Thyroid gland (tissue), 4 donors: ENCODE measurements around the gene KCNAB1. TPM values are rescaled to one million over a fixed set of nuclear protein-coding genes. Genes with fewer than 3 reads are reported as not detected.

Source experiments
- DNase-seq, 2 donors: peaks; one replicate each; pipeline ENCODE4 v3.0.0-alpha.2; 2019
- H3K27ac ChIP-seq, 3 donors: fragments of 200-600 bp; sonication (generic); 1 replicate in 2 of 3; 2 replicates in 1 of 3; pipeline ENCODE4 v1.5.1; 2016 to 2019; ENCODE audit warnings: mild to moderate bottlenecking in 1 of 3, moderate library complexity in 1 of 3
- H3K27me3 ChIP-seq: fragments of 200-600 bp; sonication (generic); one replicate; pipeline ENCODE4 v1.5.1; 2019
- H3K36me3 ChIP-seq, 2 donors: fragments of 200-600 bp; sonication (generic); one replicate each; pipeline ENCODE4 v1.5.1; 2016 to 2019
- H3K4me1 ChIP-seq, 2 donors: fragments of 200-600 bp; sonication (generic); one replicate each; pipeline ENCODE4 v1.5.1; 2017 to 2019
- H3K4me3 ChIP-seq, 3 donors: fragments of 200-600 bp; sonication (generic); replicated peaks in 1 of 3; 1 replicate in 2 of 3; 2 replicates in 1 of 3; pipeline ENCODE4 v1.5.1; 2016; ENCODE audit warnings: mild to moderate bottlenecking in 1 of 3
- H3K9me3 ChIP-seq: fragments of 200-600 bp; sonication (generic); one replicate; pipeline ENCODE4 v1.5.1; 2017
- POLR2A ChIP-seq, 2 donors: fragments of 450-650 bp; IDR thresholded peaks; one replicate each; pipeline ENCODE4 v1.6.1; 2017; ENCODE audit warnings: antibody characterized with exemption in 2 of 2, mild to moderate bottlenecking in 2 of 2, moderate library complexity in 1 of 2
- WGBS, 2 donors: methylation state at CpG; one replicate each; pipeline ENCODE4 v1.1.5; 2017; 5-methylcytosine and 5-hydroxymethylcytosine counted together
- intact Hi-C: fragments of 100-400 bp; cut with DNase I; formaldehyde crosslinking; loops from one replicate; pipeline ENCODE4 v1.15.1; 2023
- total RNA-seq, 4 donors: library from RNA; depleted of rRNA; stranded (reverse); fragments of >200 nt; gene quantifications; one replicate each; pipeline ENCODE4 v1.2.3, GENCODE V29; 2016
- TF ChIP-seq, protein P1 (sequence below), 6 experiments: fragments of 200-600 bp in 3 of 6; fragments of 450-650 bp in 3 of 6; sonication (generic) in 3 of 6; IDR thresholded peaks; one replicate each; pipeline ENCODE4 v1.5.1; 2016 to 2019; ENCODE audit warnings: antibody characterized with exemption in 6 of 6, mild to moderate bottlenecking in 2 of 6, inconsistent platforms in 1 of 6, moderate library complexity in 1 of 6

KCNAB1 gene
- total RNA-seq, 4 donors from 2014 or later = 19.3 to 26.1 (median 22.9) TPM

DNA sequence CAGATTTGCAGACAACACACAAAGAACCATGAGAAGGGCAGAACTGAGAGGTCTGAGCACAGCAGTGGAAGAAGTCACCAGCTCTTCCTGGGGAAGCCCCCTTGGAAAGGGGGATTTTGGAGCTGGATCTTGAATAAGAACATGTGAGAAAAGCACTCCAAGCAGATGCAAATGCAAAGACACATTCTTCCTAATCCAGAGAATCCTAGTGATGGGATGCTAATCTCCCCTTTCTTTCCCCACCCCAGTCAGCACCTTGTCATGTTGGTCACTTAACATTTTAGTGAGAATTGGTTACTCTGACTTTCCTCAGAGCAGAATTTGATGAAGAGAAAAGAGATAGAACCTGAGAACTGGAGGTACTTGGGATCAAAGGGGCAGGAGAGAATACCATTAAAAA, 286.0 kb downstream of the KCNAB1 start:
- H3K4me1 ChIP-seq = peaks cover 16 to 23% of the 10 kb centered on the region in 2 donors
- no peaks in the 10 kb centered on the region for H3K9me3 ChIP-seq
- intact Hi-C loops = no loop called here
- no peak overlapping the region for H3K4me3 ChIP-seq
- DNase-seq = no peak
- no peak overlapping the region for H3K27ac ChIP-seq
- H3K36me3 ChIP-seq = no peaks in the 10 kb centered on the region
- no peak for TF ChIP-seq POLR2A (IDR thresholded peaks at IDR 0.05)
- TF ChIP-seq, protein P1, sequence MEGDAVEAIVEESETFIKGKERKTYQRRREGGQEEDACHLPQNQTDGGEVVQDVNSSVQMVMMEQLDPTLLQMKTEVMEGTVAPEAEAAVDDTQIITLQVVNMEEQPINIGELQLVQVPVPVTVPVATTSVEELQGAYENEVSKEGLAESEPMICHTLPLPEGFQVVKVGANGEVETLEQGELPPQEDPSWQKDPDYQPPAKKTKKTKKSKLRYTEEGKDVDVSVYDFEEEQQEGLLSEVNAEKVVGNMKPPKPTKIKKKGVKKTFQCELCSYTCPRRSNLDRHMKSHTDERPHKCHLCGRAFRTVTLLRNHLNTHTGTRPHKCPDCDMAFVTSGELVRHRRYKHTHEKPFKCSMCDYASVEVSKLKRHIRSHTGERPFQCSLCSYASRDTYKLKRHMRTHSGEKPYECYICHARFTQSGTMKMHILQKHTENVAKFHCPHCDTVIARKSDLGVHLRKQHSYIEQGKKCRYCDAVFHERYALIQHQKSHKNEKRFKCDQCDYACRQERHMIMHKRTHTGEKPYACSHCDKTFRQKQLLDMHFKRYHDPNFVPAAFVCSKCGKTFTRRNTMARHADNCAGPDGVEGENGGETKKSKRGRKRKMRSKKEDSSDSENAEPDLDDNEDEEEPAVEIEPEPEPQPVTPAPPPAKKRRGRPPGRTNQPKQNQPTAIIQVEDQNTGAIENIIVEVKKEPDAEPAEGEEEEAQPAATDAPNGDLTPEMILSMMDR (IDR thresholded peaks at IDR 0.05) = no peak
- no peaks in the 10 kb centered on the region for H3K27me3 ChIP-seq

DNA sequence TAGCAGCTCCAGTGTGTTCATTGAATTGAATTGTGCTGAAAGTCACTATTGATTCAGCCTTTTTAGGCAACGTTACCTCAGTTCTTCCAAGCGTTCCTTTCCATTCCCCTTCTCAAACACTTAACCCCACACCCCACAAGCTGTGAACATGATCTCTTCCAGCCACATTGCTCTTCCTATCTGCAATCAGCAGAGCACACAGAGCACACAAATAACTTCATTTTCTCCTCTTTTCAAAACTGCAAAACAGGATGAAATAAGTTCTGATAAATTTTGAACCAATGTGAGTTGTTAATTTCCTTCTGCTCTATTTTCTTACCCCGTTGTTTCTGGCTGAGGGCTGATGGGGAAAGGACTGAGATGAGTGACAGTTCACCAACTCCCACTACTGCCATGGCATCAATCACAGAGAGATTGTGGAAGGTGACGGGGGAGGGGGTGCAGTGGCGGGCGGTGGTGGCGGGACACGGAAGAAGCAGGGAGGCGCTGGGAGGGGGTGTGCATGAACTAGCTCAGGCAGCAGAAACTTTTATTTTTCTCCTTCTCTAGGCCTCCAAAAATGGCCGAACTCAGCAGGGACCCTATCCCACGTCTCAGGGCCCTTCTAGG, 287.3 kb downstream of the KCNAB1 start:
- no peak for TF ChIP-seq POLR2A (IDR thresholded peaks at IDR 0.05)
- TF ChIP-seq, protein P1 (IDR thresholded peaks at IDR 0.05) = no peak
- no peaks in the 10 kb centered on the region for H3K36me3 ChIP-seq
- H3K27ac ChIP-seq = no peak overlapping the region
- no peaks in the 10 kb centered on the region for H3K27me3 ChIP-seq
- WGBS, 2 donors = 88 to 92% methylated on average over 11 of the region's 11 CpGs
- no peaks in the 10 kb centered on the region for H3K9me3 ChIP-seq
- no peak for DNase-seq
- intact Hi-C loops = no loop called here
- H3K4me3 ChIP-seq = no peak overlapping the region
- peaks cover 9 to 16% of the 10 kb centered on the region in 2 donors for H3K4me1 ChIP-seq

DNA sequence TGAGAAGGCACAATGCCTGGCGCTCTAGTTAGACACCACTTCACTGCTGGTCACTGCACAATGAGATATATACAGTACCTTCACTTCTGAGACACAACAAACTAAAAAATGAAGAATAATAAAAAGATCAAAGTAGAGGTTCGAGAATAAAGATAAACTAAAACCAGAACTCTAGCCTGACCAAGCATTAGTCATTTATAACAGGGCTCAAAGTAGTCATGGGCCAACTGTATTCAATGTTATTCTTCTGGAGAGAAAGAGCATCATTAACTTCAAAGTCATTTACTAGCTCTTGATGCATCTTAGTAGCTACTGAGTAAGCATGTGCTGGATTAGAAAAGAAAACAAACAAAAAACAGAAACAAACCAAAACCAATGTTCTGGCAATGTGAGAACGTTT, 289.3 kb downstream of the KCNAB1 start:
- Histone ChIP-seq H3K4me1 (peaks cover 7 to 20% of the 10 kb centered on the region in 2 donors), H3K27me3 (no peaks in the 10 kb centered on the region), H3K36me3 (no peaks in the 10 kb centered on the region), H3K9me3 (no peaks in the 10 kb centered on the region), H3K4me3 (no peak overlapping the region), H3K27ac (no peak overlapping the region)
- TF ChIP-seq, protein P1 (IDR thresholded peaks at IDR 0.05) = no peak
- TF ChIP-seq POLR2A (IDR thresholded peaks at IDR 0.05) = no peak
- intact Hi-C loops = no loop called here
- WGBS, 2 donors = 78 to 83% methylated on average over 3 of the region's 3 CpGs
- no peak for DNase-seq

DNA sequence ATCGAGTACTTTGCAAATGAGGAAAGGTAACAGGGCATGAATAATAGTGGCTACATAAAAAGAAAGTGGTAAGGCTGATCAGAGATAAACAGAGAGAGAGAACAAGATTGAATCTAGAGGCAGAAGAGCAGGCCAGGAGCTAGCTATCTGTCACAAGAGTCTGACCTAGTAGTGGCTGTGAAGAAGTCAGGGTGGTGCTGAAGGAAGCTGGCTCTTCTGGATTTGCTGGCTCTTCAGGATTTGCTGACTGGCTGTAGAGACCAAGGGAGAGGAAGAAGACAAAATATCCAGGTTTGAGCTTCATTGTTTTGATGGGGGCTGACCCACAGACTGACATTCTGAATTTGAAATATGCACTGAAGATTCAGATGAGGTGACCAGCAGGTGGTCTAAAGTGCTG, 292.2 kb downstream of the KCNAB1 start:
- Histone ChIP-seq H3K36me3 (no peaks in the 10 kb centered on the region), H3K27me3 (no peaks in the 10 kb centered on the region), H3K9me3 (no peaks in the 10 kb centered on the region), H3K4me3 (no peak overlapping the region), H3K27ac (peak overlapping the region in 1 of 3 donors; percentile 20), H3K4me1 (peaks cover 10 to 33% of the 10 kb centered on the region in 2 donors)
- WGBS, 2 donors = 88 to 89% methylated on average over 1 of the region's 1 CpG
- TF ChIP-seq, protein P1 (IDR thresholded peaks at IDR 0.05) = no peak
- TF ChIP-seq POLR2A (IDR thresholded peaks at IDR 0.05) = no peak
- DNase-seq = no peak
- intact Hi-C loops = no loop called here

DNA sequence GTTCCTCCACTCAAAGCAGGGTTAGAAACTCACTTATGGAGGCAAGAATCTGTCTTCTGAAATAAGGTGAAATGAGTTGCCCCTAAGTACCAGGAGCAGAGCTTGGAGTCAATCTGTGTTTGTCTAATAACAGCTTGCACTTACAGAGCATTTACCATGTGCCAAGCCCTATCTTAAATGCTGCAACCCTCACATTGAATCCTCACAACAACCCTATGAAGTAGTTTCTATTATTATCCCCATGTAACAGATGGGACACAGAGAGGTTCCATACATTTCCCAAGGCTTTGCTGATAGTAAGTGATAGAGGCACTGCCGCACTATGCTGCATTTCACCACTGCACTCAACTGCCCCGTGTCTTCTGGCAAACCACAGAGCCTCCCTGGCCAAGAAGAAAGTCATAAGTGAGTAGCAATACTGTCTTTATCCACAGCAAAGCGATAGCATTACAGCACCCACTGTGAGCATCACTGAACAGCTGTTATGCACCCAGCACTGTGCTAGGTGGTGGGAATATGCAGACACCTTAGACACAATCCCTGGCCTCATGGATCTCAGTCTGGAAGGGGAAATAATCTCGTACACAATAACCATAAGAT, 293.0 kb downstream of the KCNAB1 start:
- Histone ChIP-seq H3K36me3 (no peaks in the 10 kb centered on the region), H3K27me3 (no peaks in the 10 kb centered on the region), H3K4me1 (peaks cover 17 to 36% of the 10 kb centered on the region in 2 donors), H3K9me3 (no peaks in the 10 kb centered on the region), H3K27ac (peak overlapping the region in 1 of 3 donors; percentile 31), H3K4me3 (no peak overlapping the region)
- no peak for DNase-seq
- intact Hi-C loops = no loop called here
- 87 to 89% methylated on average over 4 of the region's 4 CpGs for WGBS, 2 donors
- TF ChIP-seq POLR2A (IDR thresholded peaks at IDR 0.05) = no peak
- TF ChIP-seq, protein P1 (IDR thresholded peaks at IDR 0.05) = no peak
